Mesothelial cell of epicardium (in vitro differentiated cells): Measurements from ENCODE around the gene TMEM100. TPM values are rescaled to one million over a fixed set of nuclear protein-coding genes. Genes with fewer than 3 reads are reported as not detected.

Experiments used
- DNase-seq, 2 experiments: peaks; one replicate each; pipeline ENCODE4 v3.0.0; 2021; ENCODE audit warnings: low spot score in 2 of 2; ENCODE audit not compliant: unreplicated experiment in 2 of 2
- H3K27ac Mint-ChIP-seq: 2 replicates; pipeline ENCODE4 v1.8.0; 2021; ENCODE audit warnings: mixed read lengths
- H3K27me3 Mint-ChIP-seq: 2 replicates; pipeline ENCODE4 v1.8.0; 2021; ENCODE audit warnings: low read depth, mixed read lengths
- H3K36me3 Mint-ChIP-seq: 2 replicates; pipeline ENCODE4 v1.8.0; 2021; ENCODE audit warnings: mixed read lengths
- H3K4me1 Mint-ChIP-seq: 2 replicates; pipeline ENCODE4 v1.8.0; 2021; ENCODE audit warnings: mixed read lengths
- H3K4me3 Mint-ChIP-seq: 2 replicates; pipeline ENCODE4 v1.8.0; 2021; ENCODE audit warnings: mild to moderate bottlenecking, moderate library complexity, mixed read lengths
- H3K9me3 Mint-ChIP-seq: 2 replicates; pipeline ENCODE4 v1.8.0; 2021; ENCODE audit warnings: mixed read lengths
- CTCF ChIP-seq: fragments of 200-600 bp; sonication (generic); IDR thresholded peaks from one replicate; pipeline ENCODE4 v1.5.0; 2021; ENCODE audit warnings: antibody characterized with exemption; ENCODE audit not compliant: unreplicated experiment
- total RNA-seq: library from RNA; stranded (reverse); gene quantifications from 3 replicates; pipeline ENCODE4 v1.2.1, GENCODE V29; 2021

TMEM100 gene
- total RNA-seq, 1 donor from 2014 or later, result 5.1 TPM

DNA sequence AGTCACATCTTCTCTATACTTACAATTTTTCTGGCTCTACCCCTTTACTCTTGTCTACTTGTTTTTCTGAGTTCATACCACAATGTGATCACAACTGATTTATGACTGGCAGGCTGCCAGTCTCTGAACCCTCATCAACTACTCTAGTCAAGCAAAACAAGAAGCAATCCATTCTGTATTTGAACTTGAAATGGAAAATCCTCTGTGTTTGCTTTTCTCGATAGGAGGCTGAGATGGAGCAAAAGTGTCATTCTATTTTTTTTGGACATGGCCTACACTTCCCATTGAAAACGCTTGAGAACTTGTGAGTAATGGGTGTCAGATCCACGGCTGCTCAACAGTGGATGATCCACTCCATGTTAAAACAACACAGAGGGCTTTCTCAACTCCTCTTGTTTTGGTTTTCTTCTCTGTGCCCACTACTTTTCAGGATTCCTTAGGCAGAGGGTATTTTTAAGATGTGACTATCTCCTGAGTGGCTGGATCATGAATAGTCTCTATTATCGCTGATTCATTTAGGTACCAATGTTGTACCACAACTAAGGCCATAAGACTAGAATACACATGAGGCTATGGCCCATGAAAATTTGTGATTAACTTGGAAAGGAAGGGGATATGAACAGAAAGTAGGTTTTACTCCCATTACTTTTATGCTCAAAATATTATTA is 11.7 kb downstream of the TMEM100 start:
- H3K4me3 Mint-ChIP-seq, result no peak overlapping the region
- no peaks in the 10 kb centered on the region for H3K9me3 Mint-ChIP-seq
- no peaks in the 10 kb centered on the region for H3K27me3 Mint-ChIP-seq
- no peak overlapping the region for H3K27ac Mint-ChIP-seq
- DNase-seq, result no peak
- H3K36me3 Mint-ChIP-seq, result no peaks in the 10 kb centered on the region
- TF ChIP-seq CTCF, result no peak
- peaks cover 25% of the 10 kb centered on the region for H3K4me1 Mint-ChIP-seq

DNA sequence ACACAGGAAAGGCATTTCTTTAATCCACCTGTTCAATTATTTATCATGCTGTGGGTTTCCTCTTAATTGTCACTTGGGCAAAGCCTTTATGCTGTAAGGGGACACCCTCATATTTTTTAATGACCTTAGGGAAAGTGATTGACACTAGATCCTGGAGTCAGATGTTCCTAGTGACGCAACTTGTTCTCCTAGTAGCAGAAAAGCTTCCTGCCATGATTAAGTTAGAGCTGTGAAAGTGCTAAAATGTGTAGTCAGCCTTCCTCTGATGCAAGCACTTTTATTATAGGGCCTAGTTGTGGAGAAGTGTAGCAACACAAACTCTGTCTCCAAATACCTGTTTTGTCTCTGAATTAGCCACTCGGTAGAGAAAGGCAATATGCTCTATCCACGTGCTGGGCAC is 12.3 kb downstream of the TMEM100 start:
- no peaks in the 10 kb centered on the region for H3K36me3 Mint-ChIP-seq
- H3K27ac Mint-ChIP-seq, result no peak overlapping the region
- peaks cover 25% of the 10 kb centered on the region for H3K4me1 Mint-ChIP-seq
- no peaks in the 10 kb centered on the region for H3K9me3 Mint-ChIP-seq
- H3K27me3 Mint-ChIP-seq, result no peaks in the 10 kb centered on the region
- DNase-seq, result no peak
- H3K4me3 Mint-ChIP-seq, result no peak overlapping the region
- TF ChIP-seq CTCF, result no peak

- no peaks in the 10 kb centered on the region for H3K9me3 Mint-ChIP-seq
- H3K27me3 Mint-ChIP-seq, result no peaks in the 10 kb centered on the region
- no peak for TF ChIP-seq CTCF
- DNase-seq, result no peak
- no peak overlapping the region for H3K27ac Mint-ChIP-seq
- H3K36me3 Mint-ChIP-seq, result no peaks in the 10 kb centered on the region
- H3K4me3 Mint-ChIP-seq, result no peak overlapping the region
- H3K4me1 Mint-ChIP-seq, result peaks cover 24% of the 10 kb centered on the region
These were observed 12.7 kb downstream of the TMEM100 start for GRCh38 chr17:55709984-55710383.

GRCh38 chr17:55709440-55709839 is 13.2 kb downstream of the TMEM100 start:
- Mint-ChIP-seq H3K27me3 (no peaks in the 10 kb centered on the region), H3K4me1 (peaks cover 21% of the 10 kb centered on the region), H3K27ac (no peak overlapping the region), H3K36me3 (no peaks in the 10 kb centered on the region), H3K9me3 (no peaks in the 10 kb centered on the region), H3K4me3 (no peak overlapping the region)
- no peak for DNase-seq
- no peak for TF ChIP-seq CTCF

- no peak for DNase-seq
- H3K4me1 Mint-ChIP-seq, result peaks cover 21% of the 10 kb centered on the region
These were observed 14.3 kb downstream of the TMEM100 start for GRCh38 chr17:55708175-55708974.

More at GRCh38 chr17:55708175-55708974, 14.3 kb downstream of the TMEM100 start:
- H3K9me3 Mint-ChIP-seq, result no peaks in the 10 kb centered on the region
- no peak overlapping the region for H3K27ac Mint-ChIP-seq
- TF ChIP-seq CTCF, result no peak
- no peaks in the 10 kb centered on the region for H3K36me3 Mint-ChIP-seq
- no peaks in the 10 kb centered on the region for H3K27me3 Mint-ChIP-seq
- no peak overlapping the region for H3K4me3 Mint-ChIP-seq
